Heart left ventricle (tissue), 16 donors: ENCODE results near the gene RBBP4. TPM values are rescaled to one million over a fixed set of nuclear protein-coding genes. Genes with fewer than 3 reads are reported as not detected.
"Not testable (repeated sequence)": the region's sequence is repeated elsewhere in the genome, so short reads cannot be mapped to it uniquely, and the experiment has no call there.

Experiments used
- ATAC-seq, 4 donors: fragments of 200-7000 bp; cut with Tn5 transposase; one replicate each; pipeline ENCODE4 v1.9.1; 2020 to 2022; ENCODE audit warnings: moderate library complexity in 4 of 4, mild to moderate bottlenecking in 3 of 4, moderate number of reproducible peaks in 1 of 4
- DNase-seq, 5 donors: peaks; one replicate each; pipeline ENCODE4 v3.0.0-alpha.2; 2020
- H3K27ac ChIP-seq, 12 donors: fragments of 200-600 bp; sonication (generic) in 4 of 12; one replicate each; pipeline versions ENCODE4 v1.5.0 to v1.8.0; 2016 to 2022; ENCODE audit warnings: mild to moderate bottlenecking in 2 of 12
- H3K27me3 ChIP-seq, 9 donors: fragments of 200-600 bp; sonication (generic) in 2 of 9; one replicate each; pipeline versions ENCODE4 v1.5.1 to v1.8.0; 2016 to 2022; ENCODE audit warnings: mild to moderate bottlenecking in 3 of 9
- H3K36me3 ChIP-seq, 9 donors: fragments of 200-600 bp; sonication (generic) in 2 of 9; one replicate each; pipeline versions ENCODE4 v1.5.0 to v1.8.0; 2018 to 2022; ENCODE audit warnings: mild to moderate bottlenecking in 2 of 9
- H3K4me1 ChIP-seq, 12 donors: fragments of 200-600 bp; sonication (generic) in 4 of 12; one replicate each; pipeline versions ENCODE4 v1.5.0 to v1.8.0; 2016 to 2022; ENCODE audit warnings: mild to moderate bottlenecking in 3 of 12
- H3K4me3 ChIP-seq, 12 donors: fragments of 200-600 bp; sonication (generic) in 4 of 12; one replicate each; pipeline versions ENCODE4 v1.5.0 to v1.8.0; 2017 to 2022; ENCODE audit warnings: mild to moderate bottlenecking in 9 of 12, moderate library complexity in 4 of 12
- H3K9me3 ChIP-seq, 12 donors: fragments of 200-600 bp; sonication (generic) in 4 of 12; one replicate each; pipeline versions ENCODE4 v1.5.0 to v1.8.0; 2016 to 2022; ENCODE audit warnings: mild to moderate bottlenecking in 1 of 12
- CTCF ChIP-seq, 12 donors: fragments of 200-600 bp; sonication (generic) in 4 of 12; IDR thresholded peaks; one replicate each; pipeline versions ENCODE4 v1.5.0 to v1.8.0; 2018 to 2022; ENCODE audit warnings: antibody characterized with exemption in 12 of 12, mild to moderate bottlenecking in 5 of 12
- POLR2A ChIP-seq, 2 donors: fragments of 450-650 bp; IDR thresholded peaks; one replicate each; pipeline ENCODE4 v1.6.1; 2017; ENCODE audit warnings: antibody characterized with exemption in 2 of 2, mild to moderate bottlenecking in 2 of 2, moderate library complexity in 2 of 2
- WGBS, 4 donors: extraction: QIAGEN DNeasy Blood & Tissue Kit in 2 of 4; methylation state at CpG; one replicate each; pipeline versions ENCODE4 v1.1.5 to v1.1.7; 2013 to 2018; 5-methylcytosine and 5-hydroxymethylcytosine counted together
- intact Hi-C, 10 donors: fragments of 100-400 bp; cut with DNase I; formaldehyde crosslinking; loops; one replicate each; pipeline versions ENCODE4 v1.11.1 to v1.14.2; 2022
- polyA plus RNA-seq, 2 donors: library from polyadenylated mRNA; stranded (reverse); fragments of 200-250 nt; gene quantifications; one replicate each; pipeline ENCODE4 v1.2.3, GENCODE V29; 2013
- total RNA-seq, 9 donors: library from RNA; depleted of rRNA in 2 of 9; stranded (reverse); fragments of >200 nt in 2 of 9; fragmentation: NEBNext Ultra II Directional in 3 of 9; extraction: Animal tissue kit (Norgen Biotek cat#: 25700) in 3 of 9; gene quantifications; one replicate each; pipeline versions ENCODE4 v1.1.0 to v1.2.4, GENCODE V29; 2016 to 2023
- donor health status: ischemic (EF 13 %, LVEDD 7.1; RV severe dilation, severe dysfunction).
- donor health status: healthy with polysubstance abuse.
- donor health status: DM: no; HTN: yes; CAD: no.
- donor health status: DM: no; HTN: no; CAD: no.
- donor health status: ischemic (EF 25% LVEDD 6.9; RV normal size, moderate dysfunction).
- donor health status: ischemic (EF 25% LVEDD 5.7; RV mildly dilated, moderate dysfunction).
- donor health status: healthy.
- donor health status: DM: yes; HTN: yes; CAD: no.
- donor health status: ischemic (EF 35%, LVEDD 5.7; RV mildly dilated, moderate dysfunction).
- donor health status: nonischemic (EF 11% LVEDD 7.7; RV severe dilation, severe dysfunction).
- donor health status: DM: yes; HTN: yes; CAD: no.
- donor health status: PGD.
- donor health status: ischemic (EF 29% LVEDD 5.4; RV normal size, mild dysfunction).
- donor health status: nonischemic (EF 23%, LVEDD 6.1; RV moderate dilation, normal function).

RBBP4 gene
- total and polyA plus RNA-seq, 11 donors = 23.4 to 141 (median 93.2) TPM

- Histone ChIP-seq H3K27ac (peak overlapping the region in 1 of 12 donors; percentile 31), H3K4me3 (no peak overlapping the region), H3K9me3 (no peaks in the 10 kb centered on the region), H3K27me3 (peaks cover 0 to 8% (median 0%) of the 10 kb centered on the region in 9 donors), H3K36me3 (no peaks in the 10 kb centered on the region), H3K4me1 (peaks cover 0 to 28% (median 20%) of the 10 kb centered on the region in 12 donors)
- intact Hi-C loops = loop anchor here in 1 of 10 donors (10.0 kb wide), 1 partner anchor 158 kb away; no protein-coding TSS in a partner anchor
- WGBS, 4 donors = 61 to 73% (median 62%) methylated on average over 1 of the region's 1 CpG
- no peak for TF ChIP-seq POLR2A (IDR thresholded peaks at IDR 0.05)
- TF ChIP-seq CTCF (IDR thresholded peaks at IDR 0.05) = no peak
- DNase-seq (peak in 1 of 5 donors; percentile 9), ATAC-seq (no peak)
Measured at GRCh38 chr1:32706491-32706890, 55.5 kb downstream of the RBBP4 start.

- Histone ChIP-seq H3K36me3 (no peaks in the 10 kb centered on the region), H3K27me3 (peaks cover 0 to 5% (median 0%) of the 10 kb centered on the region in 9 donors), H3K4me1 (peaks cover 0 to 12% (median 2%) of the 10 kb centered on the region in 12 donors), H3K9me3 (no peaks in the 10 kb centered on the region), H3K27ac (no peak overlapping the region), H3K4me3 (no peak overlapping the region)
- no peak for TF ChIP-seq POLR2A (IDR thresholded peaks at IDR 0.05)
- no peak for TF ChIP-seq CTCF (IDR thresholded peaks at IDR 0.05)
- DNase-seq = no peak
- intact Hi-C loops = loop anchor here in 1 of 10 donors (10.0 kb wide), 1 partner anchor 156 kb away; no protein-coding TSS in a partner anchor
- ATAC-seq = no peak
- 65 to 90% (median 78%) methylated on average over 2 of the region's 2 CpGs for WGBS, 4 donors
Measured at GRCh38 chr1:32709075-32709474, 58.1 kb downstream of the RBBP4 start.

- WGBS, 4 donors = 68 to 81% (median 78%) methylated on average over 4 to 5 of the region's 5 CpGs
- no peak for ATAC-seq
Measured at GRCh38 chr1:32709476-32709875, 58.5 kb downstream of the RBBP4 start.

GRCh38 chr1:32711221-32711620 is 60.2 kb downstream of the RBBP4 start:
- ATAC-seq = not testable (repeated sequence)

More at GRCh38 chr1:32709476-32709875, 58.5 kb downstream of the RBBP4 start:
- intact Hi-C loops = loop anchor here in 1 of 10 donors (10.0 kb wide), 1 partner anchor 155 kb away; no protein-coding TSS in a partner anchor
- Histone ChIP-seq H3K27ac (no peak overlapping the region), H3K4me3 (no peak overlapping the region), H3K36me3 (no peaks in the 10 kb centered on the region), H3K9me3 (no peaks in the 10 kb centered on the region), H3K4me1 (peaks cover 0 to 10% (median 1%) of the 10 kb centered on the region in 12 donors), H3K27me3 (peaks cover 0 to 3% (median 0%) of the 10 kb centered on the region in 9 donors)
- TF ChIP-seq POLR2A (IDR thresholded peaks at IDR 0.05) (no peak), CTCF (IDR thresholded peaks at IDR 0.05) (no peak)
- DNase-seq = no peak

More at GRCh38 chr1:32711221-32711620, 60.2 kb downstream of the RBBP4 start:
- DNase-seq, H3K27me3 ChIP-seq, H3K36me3 ChIP-seq, H3K27ac ChIP-seq, H3K4me3 ChIP-seq, H3K9me3 ChIP-seq: not testable (repeated sequence)
- peaks cover 0 to 10% (median 1%) of the 10 kb centered on the region in 12 donors for H3K4me1 ChIP-seq
- intact Hi-C loops = loop anchor here in 9 of 10 donors (5.0 to 10.0 kb wide), 6 partner anchors 61 to 374 kb away; partner anchors contain the start of genes FNDC5 (in 7 of the 9) and AZIN2 (in 4 of the 9)
- 79 to 87% (median 82%) methylated on average over 4 of the region's 4 CpGs for WGBS, 4 donors
